ENCODE data around the gene BLACAT1. TPM values are rescaled to one million over a fixed set of nuclear protein-coding genes. Genes with fewer than 3 reads are reported as not detected.
"Not testable (repeated sequence)": the region's sequence is repeated elsewhere in the genome, so short reads cannot be mapped to it uniquely, and the experiment has no call there.

The BLACAT1 gene
- total RNA-seq, 1 experiment from 2014 or later, result 0.87 TPM

- DNase-seq (ENCODE audit: low read depth, low spot score); in situ Hi-C loops (cut with HindIII; ENCODE audit: low pct_unique_long_range_greater_than_20kb, low sequenced_read_pairs): not testable (repeated sequence)
Observed at GRCh38 chr1:205406252-205406651, 49.6 kb downstream of the BLACAT1 start.

Small RNA genes lying within 50 kb of the gene (small RNA-seq; reads per million reads assigned to genes)
- 0.02 to 4.9 reads per million in 2 experiments for gene MIR135B

Other genes starting within 250 kb of the BLACAT1 start
- gene DSTYK, start 244.3 kb downstream of the BLACAT1 start, total RNA-seq (2014; rRNA removed; shearing (Covaris generic)), result 31.1 and 32.8 TPM in 2 replicates
- gene TMCC2, start 228.1 kb downstream of the BLACAT1 start, total RNA-seq (2014; rRNA removed; shearing (Covaris generic)), result 22.1 and 26.5 TPM in 2 replicates
- gene NUAK2, start 134.3 kb downstream of the BLACAT1 start, total RNA-seq (2014; rRNA removed; shearing (Covaris generic)), result 0.13 and 0.55 TPM in 2 replicates
- 0.37 and 0.85 TPM in 2 replicates for gene KLHDC8A, start 99.1 kb downstream of the BLACAT1 start, total RNA-seq (2014; rRNA removed; shearing (Covaris generic))
- gene LEMD1, start 34.0 kb downstream of the BLACAT1 start, total RNA-seq (2014; rRNA removed; shearing (Covaris generic)), result 0.72 and 1.6 TPM in 2 replicates
- gene CDK18, start 48.6 kb upstream of the BLACAT1 start, total RNA-seq (2014; rRNA removed; shearing (Covaris generic)), result 2.4 and 2.7 TPM in 2 replicates
- 15.5 and 17.6 TPM in 2 replicates for gene ELK4, start 176.0 kb upstream of the BLACAT1 start, total RNA-seq (2014; rRNA removed; shearing (Covaris generic))
- gene SLC45A3, start 224.5 kb upstream of the BLACAT1 start, total RNA-seq (2014; rRNA removed; shearing (Covaris generic)), result 5.5 and 5.8 TPM in 2 replicates